Measurements from ENCODE around the gene RPTOR.

RPTOR gene

GRCh38 chr17:80941743-80942422, 397.2 kb downstream of the RPTOR start:
- DNase-seq: no peak

GRCh38 chr17:80942423-80943345, 398.0 kb downstream of the RPTOR start:
- DNase-seq: no peak

GRCh38 chr17:80943346-80944145, 398.9 kb downstream of the RPTOR start:
- no peak for DNase-seq

- DNase-seq: no peak
Measured at GRCh38 chr17:80944326-80944725, 399.7 kb downstream of the RPTOR start.

- DNase-seq: no peak
Measured at GRCh38 chr17:80945736-80946135, 401.1 kb downstream of the RPTOR start.

GRCh38 chr17:80946449-80946848, 401.8 kb downstream of the RPTOR start:
- no peak for DNase-seq

- DNase-seq: no peak
Measured at GRCh38 chr17:80947200-80947940, 402.7 kb downstream of the RPTOR start.

- DNase-seq: no peak
Measured at GRCh38 chr17:80948019-80948975, 403.7 kb downstream of the RPTOR start.

GRCh38 chr17:80948976-80949450, 404.4 kb downstream of the RPTOR start:
- no peak for DNase-seq

- DNase-seq: no peak
Measured at GRCh38 chr17:80949451-80950421, 405.1 kb downstream of the RPTOR start.

GRCh38 chr17:80950466-80951120, 406.0 kb downstream of the RPTOR start:
- DNase-seq: no peak

- DNase-seq: no peak
Measured at GRCh38 chr17:80951121-80952090, 406.8 kb downstream of the RPTOR start.

- DNase-seq: no peak
Measured at GRCh38 chr17:80952291-80952690, 407.7 kb downstream of the RPTOR start.

GRCh38 chr17:80953471-80954315, 409.1 kb downstream of the RPTOR start:
- DNase-seq: no peak

- DNase-seq: no peak
Measured at GRCh38 chr17:80955078-80955477, 410.4 kb downstream of the RPTOR start.

- no peak for DNase-seq
Measured at GRCh38 chr17:80955671-80956280, 411.1 kb downstream of the RPTOR start.
